ENCODE data around the gene GALNT14.

The GALNT14 gene

GRCh38 chr2:30994227-30995056 lies 143.8 kb downstream of the GALNT14 start:
- Histone ChIP-seq H3K9me3 (ENCODE audit: severe bottlenecking) (peaks cover 2% of the 10 kb centered on the region), H3K27ac (no peak overlapping the region), H3K4me3 (ENCODE audit: low read depth, low read length) (no peak overlapping the region), H3K36me3 (no peaks in the 10 kb centered on the region), H3K27me3 (ENCODE audit: insufficient read depth, low read depth, severe bottlenecking) (peaks cover 43% of the 10 kb centered on the region)
- DNase-seq: no peak
- TF ChIP-seq CTCF (IDR thresholded peaks at IDR 0.05; ENCODE audit: low read depth, low read length): no peak

GRCh38 chr2:30992781-30993180 lies 145.5 kb downstream of the GALNT14 start:
- no peak for TF ChIP-seq CTCF (IDR thresholded peaks at IDR 0.05; ENCODE audit: low read depth, low read length)
- no peak for DNase-seq
- no peaks in the 10 kb centered on the region for H3K36me3 ChIP-seq
- no peak overlapping the region for H3K27ac ChIP-seq
- peaks cover 58% of the 10 kb centered on the region for H3K27me3 ChIP-seq (ENCODE audit: insufficient read depth, low read depth, severe bottlenecking)
- H3K4me3 ChIP-seq (ENCODE audit: low read depth, low read length): no peak overlapping the region; the same call in 1 of the 2 replicates
- H3K9me3 ChIP-seq (ENCODE audit: severe bottlenecking): peaks cover 2% of the 10 kb centered on the region

- Histone ChIP-seq H3K4me3 (ENCODE audit: low read depth, low read length) (no peak overlapping the region), H3K27ac (no peak overlapping the region), H3K9me3 (ENCODE audit: severe bottlenecking) (peaks cover 2% of the 10 kb centered on the region), H3K27me3 (ENCODE audit: insufficient read depth, low read depth, severe bottlenecking) (peaks cover 77% of the 10 kb centered on the region), H3K36me3 (no peaks in the 10 kb centered on the region)
- DNase-seq: peak; percentile 80
- TF ChIP-seq CTCF (IDR thresholded peaks at IDR 0.05; ENCODE audit: low read depth, low read length): no peak
Measured at GRCh38 chr2:30990671-30991070, 147.6 kb downstream of the GALNT14 start.

- peak; percentile 26 for DNase-seq
- TF ChIP-seq CTCF (IDR thresholded peaks at IDR 0.05; ENCODE audit: low read depth, low read length): no peak
- H3K27ac ChIP-seq: no peak overlapping the region
Measured at GRCh38 chr2:30990176-30990575, 148.1 kb downstream of the GALNT14 start.

GRCh38 chr2:30989746-30990145 lies 148.5 kb downstream of the GALNT14 start:
- Histone ChIP-seq H3K9me3 (ENCODE audit: severe bottlenecking) (peaks cover 2% of the 10 kb centered on the region), H3K36me3 (no peaks in the 10 kb centered on the region), H3K4me3 (ENCODE audit: low read depth, low read length) (no peak overlapping the region), H3K27ac (no peak overlapping the region), H3K27me3 (ENCODE audit: insufficient read depth, low read depth, severe bottlenecking) (peaks cover 84% of the 10 kb centered on the region)
- DNase-seq: no peak
- TF ChIP-seq CTCF (IDR thresholded peaks at IDR 0.05; ENCODE audit: low read depth, low read length): no peak

More at GRCh38 chr2:30990176-30990575, 148.1 kb downstream of the GALNT14 start:
- Histone ChIP-seq H3K4me3 (ENCODE audit: low read depth, low read length) (no peak overlapping the region), H3K9me3 (ENCODE audit: severe bottlenecking) (peaks cover 2% of the 10 kb centered on the region), H3K27me3 (ENCODE audit: insufficient read depth, low read depth, severe bottlenecking) (peaks cover 82% of the 10 kb centered on the region), H3K36me3 (no peaks in the 10 kb centered on the region)
